Thymus (tissue), 11 donors: ENCODE results near the gene UNC13B. TPM values are rescaled to one million over a fixed set of nuclear protein-coding genes. Genes with fewer than 3 reads are reported as not detected.

Experiments
- DNase-seq, 9 donors: peaks; one replicate each; pipeline ENCODE4 v3.0.0-alpha.2; 2013; ENCODE audit warnings: low spot score in 9 of 9, low read depth in 6 of 9, missing footprints in 1 of 9
- H3K27ac ChIP-seq, 2 donors: one replicate each; pipeline ENCODE4 v1.5.1; 2013; ENCODE audit warnings: control low read depth in 1 of 2, low read depth in 1 of 2, low read length in 1 of 2, mild to moderate bottlenecking in 1 of 2, moderate library complexity in 1 of 2
- H3K27me3 ChIP-seq, 2 donors: one replicate each; pipeline ENCODE4 v1.5.1; 2013; ENCODE audit warnings: low read length in 1 of 2; ENCODE audit not compliant: control insufficient read depth in 2 of 2, insufficient read depth in 1 of 2
- H3K36me3 ChIP-seq, 2 donors: one replicate each; pipeline ENCODE4 v1.5.1; 2013; ENCODE audit warnings: low read length in 1 of 2, mild to moderate bottlenecking in 1 of 2, moderate library complexity in 1 of 2; ENCODE audit not compliant: control insufficient read depth in 2 of 2, insufficient read depth in 2 of 2
- H3K4me1 ChIP-seq, 2 donors: one replicate each; pipeline ENCODE4 v1.5.1; 2013; ENCODE audit warnings: low read length in 2 of 2; ENCODE audit not compliant: control insufficient read depth in 2 of 2, insufficient read depth in 2 of 2
- H3K4me3 ChIP-seq, 2 donors: one replicate each; pipeline ENCODE4 v1.5.1; 2013; ENCODE audit warnings: low read length in 2 of 2, control low read depth in 1 of 2, mild to moderate bottlenecking in 1 of 2
- H3K9me3 ChIP-seq, 2 donors: one replicate each; pipeline ENCODE4 v1.5.1; 2013; ENCODE audit warnings: low read length in 1 of 2, mild to moderate bottlenecking in 1 of 2; ENCODE audit not compliant: control insufficient read depth in 2 of 2, insufficient read depth in 1 of 2
- WGBS: extraction: QIAGEN DNeasy Blood & Tissue Kit; methylation state at CpG from one replicate; pipeline ENCODE4 v1.1.7; 2013; 5-methylcytosine and 5-hydroxymethylcytosine counted together
- polyA plus RNA-seq: library from polyadenylated mRNA; stranded (reverse); fragments of 200-250 nt; gene quantifications from one replicate; pipeline ENCODE4 v1.2.3, GENCODE V29; 2013
- total RNA-seq: library from RNA; stranded (reverse); fragments of 120-200 nt; gene quantifications from one replicate; pipeline ENCODE4 v1.2.4, GENCODE V29; 2013
- donor health status: healthy.

Gene UNC13B
- total and polyA plus RNA-seq, 2 donors, result 3.5 to 6.9 TPM

DNA sequence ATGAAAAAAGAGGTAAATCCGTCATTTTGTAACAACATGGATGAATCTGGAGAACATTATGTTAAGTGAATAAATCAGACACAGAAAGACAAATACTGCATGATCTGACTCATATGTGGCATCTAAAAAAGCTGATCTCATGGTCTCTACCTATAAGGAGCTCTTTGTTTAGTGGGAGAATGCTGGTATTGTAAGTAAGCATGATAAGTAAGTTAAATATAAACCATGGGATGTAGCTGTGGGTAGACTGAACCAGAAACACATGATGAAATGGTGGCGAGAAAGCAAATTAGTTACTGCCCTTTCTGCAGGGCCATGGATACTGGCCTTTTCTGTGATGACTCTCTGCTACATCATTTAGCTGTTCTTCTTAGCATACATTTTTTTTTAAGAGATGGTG lies 261.7 kb downstream of the UNC13B start:
- Histone ChIP-seq H3K27ac (no peak overlapping the region), H3K4me3 (no peak overlapping the region), H3K27me3 (no peaks in the 10 kb centered on the region), H3K9me3 (no peaks in the 10 kb centered on the region), H3K4me1 (no peaks in the 10 kb centered on the region), H3K36me3 (no peaks in the 10 kb centered on the region)
- 97% methylated on average over 2 of the region's 2 CpGs for WGBS
- no peak for DNase-seq

DNA sequence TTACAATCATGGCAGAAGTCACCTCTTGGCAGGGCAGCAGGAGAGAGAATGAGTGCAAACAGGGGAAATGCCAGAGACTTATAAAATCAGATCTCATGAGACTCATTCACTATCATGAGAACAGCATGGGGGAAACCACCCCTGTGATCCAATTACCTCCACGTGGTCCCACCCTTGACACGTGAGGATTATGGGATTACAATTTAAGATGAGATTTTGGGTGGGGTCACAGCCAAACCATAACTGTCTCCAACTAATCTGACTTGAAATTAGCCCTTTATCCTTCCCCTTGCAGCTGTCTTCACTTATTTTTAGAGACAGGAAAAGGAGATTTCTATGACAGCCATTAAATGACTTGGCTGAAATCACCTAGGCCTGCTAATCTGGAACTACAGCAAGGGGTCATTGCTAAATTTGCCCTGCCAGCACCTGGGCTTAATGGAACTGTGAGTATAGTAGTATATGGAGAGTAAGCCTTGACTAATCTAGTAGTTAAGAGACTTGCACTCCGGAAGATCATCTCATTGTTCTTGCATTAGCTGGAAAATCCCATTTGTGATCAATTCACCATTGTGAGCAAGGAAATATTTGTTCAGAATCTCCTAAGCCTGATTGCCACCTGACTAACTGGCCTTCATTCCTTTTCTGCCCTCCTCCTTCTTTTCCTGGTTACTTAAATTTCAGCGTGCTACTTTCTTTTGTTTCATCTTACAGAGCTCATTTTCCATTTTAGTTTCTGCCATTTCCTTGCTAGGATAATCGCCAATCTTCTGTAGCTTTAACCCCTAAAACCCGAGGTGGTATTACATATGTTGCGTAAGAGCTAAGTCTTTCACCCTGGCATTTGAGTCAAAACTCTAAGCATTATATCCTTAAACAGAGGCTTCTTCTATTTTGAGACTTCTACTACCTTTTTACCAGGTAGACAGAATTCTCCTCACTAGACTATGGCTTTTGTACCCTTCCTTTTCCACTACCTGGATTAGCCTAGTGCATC lies 262.8 kb downstream of the UNC13B start:
- no peaks in the 10 kb centered on the region for H3K9me3 ChIP-seq
- H3K27ac ChIP-seq, result no peak overlapping the region
- H3K36me3 ChIP-seq, result no peaks in the 10 kb centered on the region
- H3K4me1 ChIP-seq, result no peaks in the 10 kb centered on the region
- WGBS, result 87% methylated on average over 7 of the region's 7 CpGs
- no peaks in the 10 kb centered on the region for H3K27me3 ChIP-seq
- no peak overlapping the region for H3K4me3 ChIP-seq
- no peak for DNase-seq

DNA sequence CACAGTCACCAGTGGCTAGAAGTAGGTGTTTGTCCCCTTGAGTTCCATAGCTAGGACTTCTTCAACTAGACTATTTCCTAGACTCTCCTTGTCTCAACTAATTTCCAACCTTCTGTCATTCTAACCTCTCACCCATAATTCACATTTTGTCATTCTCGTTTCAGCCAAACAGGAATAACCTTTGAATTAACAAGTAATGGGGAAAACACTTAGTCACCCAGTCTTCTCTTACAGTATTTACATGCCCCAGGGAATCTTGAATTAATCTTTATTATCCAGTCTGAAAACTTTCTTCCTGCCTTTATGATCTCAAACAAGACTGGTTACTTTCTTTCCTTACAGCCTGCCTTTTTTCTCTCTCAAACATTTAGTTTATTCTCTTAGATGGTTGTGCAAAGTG lies 264.8 kb downstream of the UNC13B start:
- H3K27me3 ChIP-seq, result no peaks in the 10 kb centered on the region
- H3K4me3 ChIP-seq, result no peak overlapping the region
- H3K36me3 ChIP-seq, result no peaks in the 10 kb centered on the region
- no peaks in the 10 kb centered on the region for H3K9me3 ChIP-seq
- DNase-seq, result no peak
- H3K27ac ChIP-seq, result no peak overlapping the region
- WGBS, result 88% methylated on average over 1 of the region's 1 CpG
- no peaks in the 10 kb centered on the region for H3K4me1 ChIP-seq

GRCh38 chr9:35431467-35431866 lies 269.7 kb downstream of the UNC13B start:
- DNase-seq, result no peak
- Histone ChIP-seq H3K27me3 (no peaks in the 10 kb centered on the region), H3K36me3 (no peaks in the 10 kb centered on the region), H3K9me3 (no peaks in the 10 kb centered on the region), H3K4me3 (no peak overlapping the region), H3K4me1 (no peaks in the 10 kb centered on the region), H3K27ac (no peak overlapping the region)
- WGBS, result 96% methylated on average over 1 of the region's 1 CpG

DNA sequence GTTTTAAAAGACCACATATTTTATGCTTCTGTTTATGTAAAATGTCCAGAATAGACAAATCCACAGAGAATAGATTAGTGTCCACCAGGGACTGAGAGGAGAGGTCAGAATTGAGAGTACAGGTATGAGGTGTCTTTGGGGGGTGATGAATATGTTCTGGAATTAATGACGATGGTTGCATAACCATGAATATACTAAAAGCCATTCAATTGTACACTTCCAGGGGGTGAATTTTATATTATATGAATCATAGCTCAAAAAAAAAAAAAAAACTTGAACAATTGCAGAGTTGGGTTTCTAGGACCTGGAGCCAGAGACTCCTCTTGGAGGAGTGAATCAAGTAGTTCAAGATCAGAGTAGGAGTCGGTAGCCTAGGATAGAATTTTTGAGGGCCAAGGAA lies 270.3 kb downstream of the UNC13B start:
- no peaks in the 10 kb centered on the region for H3K27me3 ChIP-seq

DNA sequence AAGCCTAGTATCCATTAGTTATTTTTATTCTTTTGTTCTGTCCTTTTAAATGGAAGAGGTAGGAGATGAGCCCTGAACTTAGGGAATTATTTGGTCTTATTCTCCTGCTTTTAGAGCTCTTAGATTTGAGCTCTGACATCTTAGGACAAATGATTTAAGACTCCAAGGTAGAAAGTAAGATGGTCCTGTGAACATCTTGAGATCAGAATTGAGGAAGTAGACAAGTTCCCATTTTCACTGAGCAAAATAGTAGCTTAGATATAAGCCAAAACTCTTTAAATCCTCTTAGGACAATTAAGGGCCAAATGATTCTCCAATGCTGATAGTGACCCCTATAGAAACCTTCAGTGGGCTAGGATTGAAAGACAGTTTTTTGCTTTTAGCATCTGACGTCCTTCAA lies 275.1 kb downstream of the UNC13B start:
- no peaks in the 10 kb centered on the region for H3K36me3 ChIP-seq
- no peaks in the 10 kb centered on the region for H3K9me3 ChIP-seq
- H3K4me3 ChIP-seq, result no peak overlapping the region
- no peaks in the 10 kb centered on the region for H3K27me3 ChIP-seq
- DNase-seq, result no peak
- H3K27ac ChIP-seq, result no peak overlapping the region
- WGBS, result 33% methylated on average over 1 of the region's 1 CpG
- no peaks in the 10 kb centered on the region for H3K4me1 ChIP-seq

More for the DNA sequence above, 270.3 kb downstream of the UNC13B start:
- no peaks in the 10 kb centered on the region for H3K9me3 ChIP-seq
- H3K36me3 ChIP-seq, result no peaks in the 10 kb centered on the region
- no peaks in the 10 kb centered on the region for H3K4me1 ChIP-seq
- no peak for DNase-seq
- H3K27ac ChIP-seq, result no peak overlapping the region
- 98% methylated on average over 2 of the region's 2 CpGs for WGBS
- H3K4me3 ChIP-seq, result no peak overlapping the region

DNA sequence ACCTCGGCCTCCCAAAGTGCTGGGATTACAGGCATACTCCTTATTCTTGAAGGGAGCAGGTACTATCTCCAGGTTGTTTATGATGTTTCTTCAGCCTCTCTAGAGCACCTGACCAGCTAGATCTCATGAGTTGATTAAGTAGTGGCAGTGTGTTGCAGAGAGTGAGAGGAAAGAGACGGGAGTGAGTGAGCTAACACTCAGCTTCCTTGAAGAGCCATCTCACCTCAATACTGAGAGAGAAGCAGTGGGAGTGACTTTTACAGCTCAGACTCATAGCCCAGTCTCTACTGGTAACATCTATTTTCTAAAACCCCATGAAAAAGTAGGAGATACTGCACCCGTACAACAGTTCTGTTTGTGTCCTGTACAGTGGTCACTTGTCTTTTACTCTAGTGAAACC lies 284.2 kb downstream of the UNC13B start:
- no peak overlapping the region for H3K27ac ChIP-seq
- 96% methylated on average over 3 of the region's 3 CpGs for WGBS
- no peaks in the 10 kb centered on the region for H3K36me3 ChIP-seq
- no peak for DNase-seq
- H3K4me3 ChIP-seq, result no peak overlapping the region
- H3K9me3 ChIP-seq, result no peaks in the 10 kb centered on the region
- no peaks in the 10 kb centered on the region for H3K4me1 ChIP-seq
- no peaks in the 10 kb centered on the region for H3K27me3 ChIP-seq

- no peak overlapping the region for H3K4me3 ChIP-seq
- DNase-seq, result no peak
- H3K36me3 ChIP-seq, result no peaks in the 10 kb centered on the region
- H3K27me3 ChIP-seq, result no peaks in the 10 kb centered on the region
- 83% methylated on average over 1 of the region's 1 CpG for WGBS
- no peaks in the 10 kb centered on the region for H3K4me1 ChIP-seq
- H3K9me3 ChIP-seq, result no peaks in the 10 kb centered on the region
- no peak overlapping the region for H3K27ac ChIP-seq
Measured at GRCh38 chr9:35448496-35448895, 286.7 kb downstream of the UNC13B start.

DNA sequence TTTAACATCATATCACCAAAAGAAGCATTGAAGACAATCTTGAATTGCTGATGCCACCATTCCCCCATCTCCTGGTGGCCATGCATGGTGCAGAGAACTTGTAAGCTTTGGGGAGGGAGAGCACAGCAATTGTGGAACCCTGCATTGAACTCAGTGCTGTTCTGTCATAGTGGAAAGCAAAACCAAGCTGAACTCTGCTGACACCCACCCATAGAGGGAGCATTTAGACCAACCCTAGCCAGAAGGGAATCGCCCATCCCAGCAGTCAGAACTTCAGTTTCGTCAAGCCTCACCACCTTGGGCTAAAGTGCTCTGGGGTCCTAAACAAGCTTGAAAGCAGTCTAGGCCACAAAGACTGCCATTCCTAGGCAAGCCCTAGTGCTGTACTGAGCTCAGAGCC lies 290.7 kb downstream of the UNC13B start:
- Histone ChIP-seq H3K27ac (no peak overlapping the region), H3K27me3 (no peaks in the 10 kb centered on the region), H3K9me3 (no peaks in the 10 kb centered on the region), H3K4me1 (no peaks in the 10 kb centered on the region), H3K36me3 (no peaks in the 10 kb centered on the region), H3K4me3 (no peak overlapping the region)
- no peak for DNase-seq
- over 99% methylated on average over 2 of the region's 2 CpGs for WGBS
